Liver (tissue), 3 donors: ENCODE results near the gene AKR1C2.
"Not testable (repeated sequence)": the region's sequence is repeated elsewhere in the genome, so short reads cannot be mapped to it uniquely, and the experiment has no call there.

Experiments
- ATF3 ChIP-seq: IDR thresholded peaks from 2 replicates; pipeline ENCODE4 v1.6.1; 2016; ENCODE audit warnings: antibody characterized with exemption
- CTCF ChIP-seq: fragments of 150-350 bp; IDR thresholded peaks from 2 replicates; pipeline ENCODE4 v1.5.1; 2017; ENCODE audit warnings: improper control_type of control experiment, low read depth, low read length; ENCODE audit not compliant: missing input control
- EGR1 ChIP-seq, 2 donors: IDR thresholded peaks; 2 replicates each; pipeline ENCODE4 v1.6.1; 2016 to 2018; ENCODE audit warnings: antibody characterized with exemption in 2 of 2, low read depth in 2 of 2
- GABPA ChIP-seq, 2 donors: IDR thresholded peaks in 1 of 2; conservative IDR thresholded peaks in 1 of 2; 2 replicates each; pipeline ENCODE4 v1.6.1; 2016; ENCODE audit warnings: antibody characterized with exemption in 2 of 2, mild to moderate bottlenecking in 1 of 2, moderate library complexity in 1 of 2
- JUND ChIP-seq, 2 donors: IDR thresholded peaks; 2 replicates each; pipeline ENCODE4 v1.6.1; 2016; ENCODE audit warnings: antibody characterized with exemption in 2 of 2
- MAX ChIP-seq: IDR thresholded peaks from 2 replicates; pipeline ENCODE4 v1.6.1; 2016; ENCODE audit warnings: antibody characterized with exemption
- NR2F2 ChIP-seq: IDR thresholded peaks from 2 replicates; pipeline ENCODE4 v1.6.1; 2016; ENCODE audit warnings: antibody characterized with exemption
- RAD21 ChIP-seq, 2 donors: IDR thresholded peaks; 2 replicates each; pipeline ENCODE4 v1.6.1; 2016; ENCODE audit warnings: antibody characterized with exemption in 2 of 2, mild to moderate bottlenecking in 2 of 2
- REST ChIP-seq: IDR thresholded peaks from 2 replicates; pipeline ENCODE4 v1.6.1; 2016; ENCODE audit warnings: antibody characterized with exemption, mild to moderate bottlenecking
- RXRA ChIP-seq, 2 donors: IDR thresholded peaks; 2 replicates each; pipeline ENCODE4 v1.6.1; 2017 to 2018; ENCODE audit warnings: antibody characterized with exemption in 2 of 2, mild to moderate bottlenecking in 1 of 2
- SP1 ChIP-seq: IDR thresholded peaks from 2 replicates; pipeline ENCODE4 v1.6.1; 2018; ENCODE audit warnings: antibody characterized with exemption, mild to moderate bottlenecking
- TAF1 ChIP-seq: conservative IDR thresholded peaks from 2 replicates; pipeline ENCODE4 v1.6.1; 2016; ENCODE audit warnings: antibody characterized with exemption, mild to moderate bottlenecking
- YY1 ChIP-seq: IDR thresholded peaks from 2 replicates; pipeline ENCODE4 v1.6.1; 2016; ENCODE audit warnings: antibody characterized with exemption, mild to moderate bottlenecking
- ZBTB33 ChIP-seq: IDR thresholded peaks from 2 replicates; pipeline ENCODE4 v1.6.1; 2016; ENCODE audit warnings: antibody characterized with exemption
- donor health status: healthy.
- donor health status: healthy.

GRCh38 chr10:4974400-4974799 is 29.3 kb downstream of the AKR1C2 start:
- TF ChIP-seq EGR1 (IDR thresholded peaks at IDR 0.05; ENCODE audit: low read depth in 2 of 2); CTCF; YY1; ATF3; ZBTB33; RAD21 (IDR thresholded peaks at IDR 0.05); SP1; REST; TAF1; NR2F2; MAX; JUND (IDR thresholded peaks at IDR 0.05); GABPA (IDR thresholded peaks at IDR 0.05 in 1 of 2, conservative IDR thresholded peaks at IDR 0.05 in 1 of 2); RXRA (IDR thresholded peaks at IDR 0.05): not testable (repeated sequence)
